SK-N-SH treated with all-trans-retinoic acid at 6 μM for 48 hours (cell line): ENCODE data around the gene ZC3H8.

Experiments used
- ATAC-seq: fragments of 200-7000 bp; cut with Tn5 transposase; 3 replicates; pipeline ENCODE4 v1.9.1; 2020; ENCODE audit warnings: mild to moderate bottlenecking, moderate library complexity
- ARNTL ChIP-seq: fragments of 450-650 bp; formaldehyde crosslinking; IDR thresholded peaks from 2 replicates; pipeline ENCODE4 v1.5.0; 2020; ENCODE audit warnings: low read depth, mild to moderate bottlenecking, moderate library complexity, borderline replicate concordance
- CREB5 ChIP-seq: fragments of 250-450 bp; sonication (Bioruptor Pico); IDR thresholded peaks from 2 replicates; pipeline ENCODE4 v1.5.1; 2020; ENCODE audit warnings: low read depth, mild to moderate bottlenecking, moderate library complexity
- CSRNP3 ChIP-seq: fragments of 250-450 bp; sonication (Bioruptor Pico); IDR thresholded peaks from 2 replicates; pipeline ENCODE4 v1.5.1; 2021; ENCODE audit warnings: mild to moderate bottlenecking, moderate library complexity
- GLIS3 ChIP-seq: fragments of 250-450 bp; sonication (Bioruptor Pico); IDR thresholded peaks from 2 replicates; pipeline ENCODE4 v1.5.0; 2020; ENCODE audit warnings: mild to moderate bottlenecking, moderate library complexity
- ISL1 ChIP-seq: fragments of 250-450 bp; sonication (Bioruptor Pico); IDR thresholded peaks from 2 replicates; pipeline ENCODE4 v2.1.2; 2022; ENCODE audit warnings: mild to moderate bottlenecking, moderate library complexity
- OSR1 ChIP-seq: fragments of 250-450 bp; sonication (Bioruptor Pico); IDR thresholded peaks from 2 replicates; pipeline ENCODE4 v1.8.0; 2022; ENCODE audit warnings: moderate library complexity, mild to moderate bottlenecking, inconsistent platforms
- PATZ1 ChIP-seq: fragments of 250-450 bp; sonication (Bioruptor Pico); IDR thresholded peaks from 2 replicates; pipeline ENCODE4 v1.8.0; 2020; ENCODE audit warnings: mild to moderate bottlenecking, moderate library complexity, borderline replicate concordance
- POU6F1 ChIP-seq: fragments of 250-450 bp; sonication (Bioruptor Pico); IDR thresholded peaks from 2 replicates; pipeline ENCODE4 v1.8.0; 2021; ENCODE audit warnings: low read depth, mild to moderate bottlenecking, moderate library complexity, borderline replicate concordance
- PPARA ChIP-seq: fragments of 250-450 bp; sonication (Bioruptor Pico); IDR thresholded peaks from 2 replicates; pipeline ENCODE4 v1.5.0; 2020; ENCODE audit warnings: mild to moderate bottlenecking, borderline replicate concordance
- RARB ChIP-seq: fragments of 250-450 bp; sonication (Bioruptor Pico); IDR thresholded peaks from 2 replicates; pipeline ENCODE4 v1.8.0; 2021; ENCODE audit warnings: mild to moderate bottlenecking, moderate library complexity
- SNAI2 ChIP-seq: fragments of 250-450 bp; sonication (Bioruptor Pico); IDR thresholded peaks from 2 replicates; pipeline ENCODE4 v1.5.0; 2020; ENCODE audit warnings: mild to moderate bottlenecking, moderate library complexity
- TOX ChIP-seq: fragments of 250-450 bp; sonication (Bioruptor Pico); IDR thresholded peaks from 2 replicates; pipeline ENCODE4 v1.8.0; 2021; ENCODE audit warnings: mild to moderate bottlenecking, moderate library complexity, borderline replicate concordance
- TSHZ2 ChIP-seq: fragments of 250-450 bp; sonication (Bioruptor Pico); IDR thresholded peaks from 2 replicates; pipeline ENCODE4 v1.5.0; 2020; ENCODE audit warnings: mild to moderate bottlenecking, moderate library complexity
- ZC3H10 ChIP-seq: fragments of 250-450 bp; sonication (Bioruptor Pico); IDR thresholded peaks from 2 replicates; pipeline ENCODE4 v1.5.1; 2021; ENCODE audit warnings: mild to moderate bottlenecking, moderate library complexity
- ZFP30 ChIP-seq: fragments of 450-650 bp; formaldehyde crosslinking; IDR thresholded peaks from 2 replicates; pipeline ENCODE4 v1.5.0; 2022; ENCODE audit warnings: mild to moderate bottlenecking, moderate library complexity
- ZNF565 ChIP-seq: fragments of 450-650 bp; formaldehyde crosslinking; conservative IDR thresholded peaks from 2 replicates; pipeline ENCODE4 v1.5.0; 2020; ENCODE audit warnings: low read depth, mild to moderate bottlenecking, moderate library complexity

The ZC3H8 gene

GRCh38 chr2:112239862-112240261 is 15.0 kb downstream of the ZC3H8 start:
- ATAC-seq, result no peak
- TF ChIP-seq RARB (CRISPR knock-in tag), result no peak
- TF ChIP-seq ZC3H10, result no peak
- TF ChIP-seq POU6F1, result no peak
- no peak for TF ChIP-seq SNAI2 (CRISPR knock-in tag)
- TF ChIP-seq ZNF565 (CRISPR knock-in tag), result no peak
- no peak for TF ChIP-seq ARNTL (CRISPR knock-in tag)
- no peak for TF ChIP-seq GLIS3 (CRISPR knock-in tag)
- TF ChIP-seq TOX (CRISPR knock-in tag), result no peak
- no peak for TF ChIP-seq ZFP30 (CRISPR knock-in tag)

- ATAC-seq, result no peak
- TF ChIP-seq ZFP30 (CRISPR knock-in tag), result no peak
- no peak for TF ChIP-seq TSHZ2 (CRISPR knock-in tag)
- no peak for TF ChIP-seq OSR1
- no peak for TF ChIP-seq PPARA
- TF ChIP-seq POU6F1, result no peak
Measured at GRCh38 chr2:112230371-112230770, 24.5 kb downstream of the ZC3H8 start.

- TF ChIP-seq ISL1 (CRISPR knock-in tag) (no peak), CREB5 (CRISPR knock-in tag) (no peak), PATZ1 (CRISPR knock-in tag) (no peak)
- ATAC-seq, result no peak
Measured at GRCh38 chr2:112229348-112229747, 25.5 kb downstream of the ZC3H8 start.

- TF ChIP-seq SNAI2 (CRISPR knock-in tag) (no peak), TSHZ2 (CRISPR knock-in tag) (no peak), ARNTL (CRISPR knock-in tag) (no peak), CSRNP3 (CRISPR knock-in tag) (no peak)
- TF ChIP-seq, all 23 proteins: peak for 0
- no peak for ATAC-seq
Measured at GRCh38 chr2:112220831-112221230, 34.0 kb downstream of the ZC3H8 start.
